ENCODE data around the gene PPHLN1. TPM values are rescaled to one million over a fixed set of nuclear protein-coding genes. Genes with fewer than 3 reads are reported as not detected.

The PPHLN1 gene
- total RNA-seq, 1 donor from 2014 or later = 95.9 TPM

DNA sequence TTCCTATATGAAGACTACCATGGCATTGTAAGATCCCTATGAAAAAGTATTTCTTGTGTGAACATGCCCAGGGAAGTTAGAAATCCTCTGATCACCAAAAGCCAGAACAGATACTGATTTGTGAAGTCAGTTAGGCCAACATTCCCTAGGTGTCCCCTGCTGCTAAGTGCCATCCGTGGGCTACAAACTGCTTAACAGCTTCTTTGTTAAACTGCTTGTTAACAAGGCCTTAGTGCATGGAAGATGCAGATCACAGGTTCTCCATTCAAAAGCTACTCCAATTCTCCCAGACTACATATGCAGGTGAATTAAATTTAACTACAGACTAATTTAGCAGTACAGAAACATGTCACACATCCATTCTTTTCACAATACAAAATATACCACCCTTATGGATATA lies 155.4 kb downstream of the PPHLN1 start:
- intact Hi-C loops (cut with micrococcal nuclease) = loop anchor here (5.0 to 10.0 kb wide), 5 partner anchors 84 to 1276 kb away; partner anchors contain the start of genes GXYLT1, IRAK4, PPHLN1 and PUS7L
- Mint-ChIP-seq H3K27me3 (no peaks in the 10 kb centered on the region), H3K4me1 (peaks cover 62% of the 10 kb centered on the region), H3K36me3 (ENCODE audit: low read depth) (peaks cover 8% of the 10 kb centered on the region), H3K27ac (peak overlapping the region; percentile 80), H3K4me3 (peak overlapping the region; percentile 94), H3K9me3 (no peaks in the 10 kb centered on the region)
- TF ChIP-seq, protein P1, sequence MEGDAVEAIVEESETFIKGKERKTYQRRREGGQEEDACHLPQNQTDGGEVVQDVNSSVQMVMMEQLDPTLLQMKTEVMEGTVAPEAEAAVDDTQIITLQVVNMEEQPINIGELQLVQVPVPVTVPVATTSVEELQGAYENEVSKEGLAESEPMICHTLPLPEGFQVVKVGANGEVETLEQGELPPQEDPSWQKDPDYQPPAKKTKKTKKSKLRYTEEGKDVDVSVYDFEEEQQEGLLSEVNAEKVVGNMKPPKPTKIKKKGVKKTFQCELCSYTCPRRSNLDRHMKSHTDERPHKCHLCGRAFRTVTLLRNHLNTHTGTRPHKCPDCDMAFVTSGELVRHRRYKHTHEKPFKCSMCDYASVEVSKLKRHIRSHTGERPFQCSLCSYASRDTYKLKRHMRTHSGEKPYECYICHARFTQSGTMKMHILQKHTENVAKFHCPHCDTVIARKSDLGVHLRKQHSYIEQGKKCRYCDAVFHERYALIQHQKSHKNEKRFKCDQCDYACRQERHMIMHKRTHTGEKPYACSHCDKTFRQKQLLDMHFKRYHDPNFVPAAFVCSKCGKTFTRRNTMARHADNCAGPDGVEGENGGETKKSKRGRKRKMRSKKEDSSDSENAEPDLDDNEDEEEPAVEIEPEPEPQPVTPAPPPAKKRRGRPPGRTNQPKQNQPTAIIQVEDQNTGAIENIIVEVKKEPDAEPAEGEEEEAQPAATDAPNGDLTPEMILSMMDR (IDR thresholded peaks at IDR 0.05) = no peak
- CTCF ChIA-PET = interaction anchor here (1.0 to 2.7 kb wide), 4 partner anchors 9 to 88 kb away, joined by 3 to 45 read pairs (median 4); no protein-coding TSS in a partner anchor
- ATAC-seq (ENCODE audit: low read depth) = no peak
- no peak for DNase-seq
- POLR2A ChIA-PET = interaction anchor here (0.5 to 1.9 kb wide), 2 partner anchors 12 to 157 kb away, joined by 3 to 11 read pairs; no protein-coding TSS in a partner anchor

DNA sequence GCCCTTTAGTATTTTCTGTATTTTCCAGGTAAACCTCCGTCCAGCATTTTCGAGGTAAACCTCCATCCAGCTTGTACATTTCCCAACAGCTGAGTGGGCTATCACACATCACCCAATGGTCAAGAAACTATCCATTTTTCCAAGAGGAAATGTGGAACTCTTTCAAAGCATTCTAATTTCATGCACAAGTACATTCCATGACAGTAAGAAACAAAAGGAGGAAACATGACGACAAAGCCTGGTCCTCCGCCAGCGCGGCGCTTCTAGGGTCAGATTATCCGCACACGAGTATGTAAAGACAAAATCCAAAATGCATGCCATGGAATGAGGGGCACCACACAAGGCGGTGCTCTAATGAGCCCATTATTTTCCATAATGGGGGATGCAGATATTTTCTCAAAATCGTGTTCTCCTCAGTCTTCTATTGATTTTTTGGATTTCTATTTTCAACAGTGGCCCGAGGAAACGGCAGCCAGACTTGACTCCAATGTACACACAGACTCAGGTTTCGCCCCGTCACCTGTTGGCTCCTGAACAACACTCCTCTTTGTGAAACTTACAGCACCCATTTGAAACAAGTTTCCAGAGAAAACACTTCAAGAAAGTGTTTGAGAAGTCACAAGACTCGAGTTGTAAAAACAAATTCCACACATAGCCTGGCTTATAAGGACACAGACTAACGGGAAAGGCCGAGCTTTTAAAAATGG lies 156.2 kb downstream of the PPHLN1 start:
- H3K4me3 Mint-ChIP-seq = peak overlapping the region; percentile 94
- TF ChIP-seq, protein P1 (IDR thresholded peaks at IDR 0.05) = no peak
- CTCF ChIA-PET = interaction anchor here (0.6 to 3.5 kb wide), 17 partner anchors 9 to 799 kb away, joined by 3 to 45 read pairs (median 5); no protein-coding TSS in a partner anchor
- DNase-seq = no peak
- peaks cover 58% of the 10 kb centered on the region for H3K4me1 Mint-ChIP-seq
- ATAC-seq (ENCODE audit: low read depth) = no peak
- POLR2A ChIA-PET = interaction anchor here (0.5 to 3.3 kb wide), 5 partner anchors 8 to 156 kb away, joined by 3 to 50 read pairs (median 8); no protein-coding TSS in a partner anchor
- peaks cover 8% of the 10 kb centered on the region for H3K36me3 Mint-ChIP-seq (ENCODE audit: low read depth)
- no peaks in the 10 kb centered on the region for H3K9me3 Mint-ChIP-seq
- H3K27me3 Mint-ChIP-seq = no peaks in the 10 kb centered on the region
- peak overlapping the region; percentile 80 for H3K27ac Mint-ChIP-seq
- intact Hi-C loops (cut with micrococcal nuclease) = loop anchor here (1.0 to 10.0 kb wide), 11 partner anchors 13 to 1400 kb away; partner anchors contain the start of genes GXYLT1, IRAK4, PPHLN1 and PUS7L

DNA sequence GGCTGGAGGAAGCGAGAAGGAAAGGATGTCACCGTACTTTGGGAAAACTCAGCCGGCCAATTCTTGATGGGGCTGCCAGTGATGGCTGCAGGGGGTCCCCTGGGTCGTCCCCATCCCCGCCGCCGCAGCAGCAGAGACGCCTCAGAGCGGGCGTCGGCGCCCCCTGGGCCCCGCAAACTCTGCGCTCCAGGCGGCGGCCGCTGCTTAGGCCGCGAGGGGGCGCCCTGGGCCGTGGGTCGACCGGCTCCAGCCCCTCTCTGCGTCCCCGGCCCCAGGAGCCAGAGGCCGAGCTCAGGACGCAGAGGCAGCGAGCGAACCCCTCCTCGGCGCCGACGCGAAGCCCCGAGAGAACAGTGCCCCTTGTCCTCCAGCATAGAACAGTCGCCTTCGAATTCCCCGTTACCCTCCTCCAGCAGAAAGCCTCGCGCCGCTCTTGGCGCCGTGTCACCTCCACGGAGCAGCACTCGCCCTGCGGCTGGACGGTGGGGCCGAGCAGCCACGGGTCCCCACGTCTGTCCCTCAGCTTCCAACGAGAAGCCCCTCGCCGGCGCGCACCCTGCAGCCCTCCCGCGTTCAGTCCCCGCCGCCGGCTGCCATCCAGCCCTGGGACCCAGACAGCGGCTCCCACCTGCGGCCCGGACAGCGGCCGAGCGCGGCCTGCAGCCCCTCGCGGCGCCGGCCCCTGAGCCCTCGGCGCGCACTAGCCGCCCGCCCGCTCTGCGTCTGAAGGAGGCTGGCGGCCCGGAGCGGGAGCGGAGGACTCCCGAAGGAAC lies 157.0 kb downstream of the PPHLN1 start:
- Mint-ChIP-seq H3K9me3 (no peaks in the 10 kb centered on the region), H3K27ac (peak overlapping the region; percentile 86), H3K4me3 (peak overlapping the region; percentile 94), H3K27me3 (no peaks in the 10 kb centered on the region), H3K4me1 (peaks cover 56% of the 10 kb centered on the region), H3K36me3 (ENCODE audit: low read depth) (peaks cover 8% of the 10 kb centered on the region)
- intact Hi-C loops (cut with micrococcal nuclease) = loop anchor here (1.0 to 10.0 kb wide), 13 partner anchors 14 to 1399 kb away; partner anchors contain the start of genes GXYLT1, IRAK4, PPHLN1 and PUS7L
- DNase-seq (peak; percentile 89), ATAC-seq (ENCODE audit: low read depth) (peak; percentile 76)
- ChIA-PET POLR2A (interaction anchor here (0.5 to 3.3 kb wide), 6 partner anchors 8 to 111 kb away, joined by 3 to 50 read pairs (median 4); no protein-coding TSS in a partner anchor), CTCF (interaction anchor here (0.6 to 3.5 kb wide), 20 partner anchors 9 to 852 kb away, joined by 3 to 45 read pairs (median 5); no protein-coding TSS in a partner anchor)
- TF ChIP-seq, protein P1 (IDR thresholded peaks at IDR 0.05) = no peak

DNA sequence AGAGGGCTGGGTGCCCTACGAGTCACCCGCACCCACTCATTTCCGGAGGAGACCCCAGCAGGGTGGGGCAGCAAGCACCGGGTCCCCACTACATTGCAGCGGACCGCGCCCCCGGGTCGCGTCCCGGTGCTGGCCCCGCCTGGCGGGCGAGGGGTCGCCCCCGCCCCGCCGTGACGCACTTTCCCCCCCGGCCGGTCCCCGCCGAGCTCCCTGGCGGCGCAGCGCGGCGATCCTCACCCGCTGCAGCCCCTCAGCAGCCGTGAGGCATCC lies 157.5 kb downstream of the PPHLN1 start:
- peak overlapping the region; percentile 93 for H3K27ac Mint-ChIP-seq
- ChIA-PET POLR2A (interaction anchor here (0.5 to 3.3 kb wide), 6 partner anchors 9 to 111 kb away, joined by 3 to 50 read pairs (median 4); no protein-coding TSS in a partner anchor), CTCF (interaction anchor here (0.6 to 3.5 kb wide), 17 partner anchors 8 to 852 kb away, joined by 3 to 45 read pairs (median 6); no protein-coding TSS in a partner anchor)
- H3K27me3 Mint-ChIP-seq = no peaks in the 10 kb centered on the region
- TF ChIP-seq, protein P1 (IDR thresholded peaks at IDR 0.05) = no peak
- DNase-seq = peak; percentile 69
- H3K4me1 Mint-ChIP-seq = peaks cover 51% of the 10 kb centered on the region
- no peaks in the 10 kb centered on the region for H3K9me3 Mint-ChIP-seq
- peak; percentile 51 for ATAC-seq (ENCODE audit: low read depth)
- H3K36me3 Mint-ChIP-seq (ENCODE audit: low read depth) = peaks cover 8% of the 10 kb centered on the region
- H3K4me3 Mint-ChIP-seq = peak overlapping the region; percentile 97
- intact Hi-C loops (cut with micrococcal nuclease) = loop anchor here (1.0 to 10.0 kb wide), 11 partner anchors 35 to 1274 kb away; partner anchors contain the start of genes GXYLT1, IRAK4, PPHLN1 and PUS7L
